Activated CD4-positive, alpha-beta T cell treated with anti-CD3 and anti-CD28 coated beads, Interleukin-2, amount 50 U/mL, for 48 hours (primary cell): ENCODE measurements around the gene TRPV3.
"Not testable (repeated sequence)": the region's sequence is repeated elsewhere in the genome, so short reads cannot be mapped to it uniquely, and the experiment has no call there.

Experiments
- DNase-seq, 2 experiments: peaks; one replicate each; pipeline ENCODE4 v3.0.0-alpha.2; 2020

TRPV3 gene

DNA sequence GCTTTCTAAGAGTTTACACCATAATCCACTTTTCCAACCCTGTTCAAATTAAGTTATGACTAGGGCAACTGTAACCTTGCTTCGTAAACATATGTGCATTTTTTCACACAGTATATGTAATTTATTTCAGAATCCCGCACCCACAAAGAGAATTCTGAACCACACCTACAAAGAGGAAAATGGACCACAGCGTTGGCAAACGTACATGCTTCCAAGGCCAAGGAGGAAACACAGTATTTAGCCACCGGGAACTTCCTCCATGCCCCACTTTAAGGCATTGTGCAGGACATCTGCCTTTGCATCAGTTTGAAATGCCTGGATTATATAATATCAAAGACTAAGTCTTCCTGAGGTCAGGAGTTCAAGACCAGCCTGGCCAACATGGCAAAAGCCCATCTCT is 88.1 kb downstream of the TRPV3 start:
- no peak for DNase-seq

DNA sequence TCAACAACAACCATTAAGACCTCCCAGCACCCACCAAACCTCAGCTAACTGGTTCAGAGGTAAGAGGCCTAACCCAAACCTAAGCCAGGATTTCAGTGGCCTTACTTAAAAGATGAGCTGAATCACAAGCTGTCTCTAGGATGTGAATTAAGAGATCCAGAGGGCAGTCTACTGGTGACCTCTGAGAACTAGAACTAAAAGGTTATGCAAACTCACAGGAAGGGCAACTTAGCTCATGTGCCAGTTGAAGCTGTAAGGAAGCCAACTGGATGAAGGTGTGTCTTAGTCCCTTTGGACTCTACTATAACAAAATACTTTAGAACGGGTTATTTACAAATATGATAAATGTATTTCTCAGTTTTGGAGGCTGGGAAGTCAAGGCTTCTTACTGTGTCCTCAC is 91.3 kb downstream of the TRPV3 start:
- DNase-seq: not testable (repeated sequence)
